Activated naive CD4-positive, alpha-beta T cell treated with Interleukin-2 at 50 U/mL for 16 hours (primary cell): Measurements from ENCODE around the gene PRSS57.

Experiments used
- DNase-seq: peaks from one replicate; pipeline ENCODE4 v3.0.0-alpha.2; 2020

Gene PRSS57

GRCh38 chr19:648904-649801 lies 46.1 kb downstream of the PRSS57 start:
- DNase-seq, result no peak

- no peak for DNase-seq
Observed at GRCh38 chr19:648305-648704, 46.9 kb downstream of the PRSS57 start.

GRCh38 chr19:647566-648284 lies 47.5 kb downstream of the PRSS57 start:
- DNase-seq, result no peak

- DNase-seq, result no peak
Observed at GRCh38 chr19:646779-647565, 48.3 kb downstream of the PRSS57 start.

- no peak for DNase-seq
Observed at GRCh38 chr19:645912-646778, 49.1 kb downstream of the PRSS57 start.

- no peak for DNase-seq
Observed at GRCh38 chr19:644789-645188, 50.5 kb downstream of the PRSS57 start.

GRCh38 chr19:644363-644762 lies 50.9 kb downstream of the PRSS57 start:
- no peak for DNase-seq

GRCh38 chr19:643736-644135 lies 51.5 kb downstream of the PRSS57 start:
- DNase-seq, result no peak

- no peak for DNase-seq
Observed at GRCh38 chr19:642767-643727, 52.2 kb downstream of the PRSS57 start.

GRCh38 chr19:641702-642101 lies 53.5 kb downstream of the PRSS57 start:
- no peak for DNase-seq

- DNase-seq, result no peak
Observed at GRCh38 chr19:640606-641189, 54.6 kb downstream of the PRSS57 start.

- DNase-seq, result no peak
Observed at GRCh38 chr19:640161-640558, 55.1 kb downstream of the PRSS57 start.

- peak; percentile 96 for DNase-seq
Observed at GRCh38 chr19:639253-640160, 55.7 kb downstream of the PRSS57 start, which contains the start of gene FGF22. Gene FGF22, plus strand, starts transcription at chr19:639879. Its CDS starts 47 bp downstream, at chr19:639926.

- DNase-seq, result no peak
Observed at GRCh38 chr19:638906-639252, 56.4 kb downstream of the PRSS57 start.
